Adipose tissue (tissue), 3 donors: Measurements from ENCODE around the gene CDCP1. TPM values are rescaled to one million over a fixed set of nuclear protein-coding genes. Genes with fewer than 3 reads are reported as not detected.

ENCODE experiments used
- H3K27ac ChIP-seq: one replicate; pipeline ENCODE4 v1.5.1; 2013; ENCODE audit warnings: low read depth, low read length
- WGBS, 3 donors: extraction: QIAGEN DNeasy Blood & Tissue Kit; methylation state at CpG; one replicate each; pipeline ENCODE4 v1.1.7; 2013; 5-methylcytosine and 5-hydroxymethylcytosine counted together
- polyA plus RNA-seq, 3 donors: library from polyadenylated mRNA; stranded (reverse); fragments of 200-250 nt; gene quantifications; one replicate each; pipeline ENCODE4 v1.2.3, GENCODE V29; 2013
- donor health status: healthy with polysubstance abuse.
- donor health status: Bipolar disorder and iron deficiency.
- donor health status: healthy.

CDCP1 gene
- polyA plus RNA-seq, 3 donors: 0.34 to 4.6 (median 1.8) TPM

DNA sequence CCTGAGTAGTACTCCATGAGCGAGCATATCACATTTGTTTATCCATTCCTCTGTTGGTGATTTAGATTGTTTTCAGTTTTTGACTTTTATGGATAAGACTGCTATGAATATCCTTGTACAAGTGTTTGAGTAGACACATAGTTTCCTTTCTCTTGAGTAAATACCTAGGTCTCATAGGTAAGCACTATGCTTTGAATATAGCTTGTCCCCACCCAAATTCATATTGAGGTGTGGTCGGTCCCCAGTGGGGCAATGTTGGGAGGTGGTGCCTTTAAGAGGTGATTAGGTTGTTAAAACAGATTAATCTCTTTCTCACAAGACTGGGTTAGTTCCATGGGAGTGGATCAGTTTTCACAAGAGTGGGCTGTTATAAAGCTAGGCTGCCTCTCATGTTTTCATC lies 42.8 kb downstream of the CDCP1 start:
- 87 to 97% (median 90%) methylated on average over 2 of the region's 2 CpGs for WGBS, 3 donors
- no peak overlapping the region for H3K27ac ChIP-seq

DNA sequence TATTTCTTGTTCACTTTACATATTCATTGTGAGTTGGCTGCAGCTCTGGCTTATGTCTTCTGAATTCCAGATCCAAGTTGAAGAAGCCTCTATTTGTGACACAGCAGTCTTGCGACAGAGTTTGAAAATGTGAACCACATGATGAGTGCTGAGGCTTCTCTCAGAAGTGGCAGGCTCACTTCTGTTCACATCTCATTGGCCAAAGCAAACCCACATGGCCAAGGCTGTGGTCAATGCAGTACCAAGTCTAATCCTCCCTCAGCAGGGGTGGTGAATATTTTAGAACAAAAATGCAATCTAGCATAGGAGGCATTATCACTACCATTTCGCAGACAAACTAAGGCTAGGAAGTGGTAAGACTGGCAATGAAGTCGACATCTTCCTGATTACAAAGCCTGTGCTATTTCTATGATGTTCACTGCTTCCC lies 45.2 kb downstream of the CDCP1 start:
- 63 to 89% (median 79%) methylated on average over 3 of the region's 3 CpGs for WGBS, 3 donors
- no peak overlapping the region for H3K27ac ChIP-seq

DNA sequence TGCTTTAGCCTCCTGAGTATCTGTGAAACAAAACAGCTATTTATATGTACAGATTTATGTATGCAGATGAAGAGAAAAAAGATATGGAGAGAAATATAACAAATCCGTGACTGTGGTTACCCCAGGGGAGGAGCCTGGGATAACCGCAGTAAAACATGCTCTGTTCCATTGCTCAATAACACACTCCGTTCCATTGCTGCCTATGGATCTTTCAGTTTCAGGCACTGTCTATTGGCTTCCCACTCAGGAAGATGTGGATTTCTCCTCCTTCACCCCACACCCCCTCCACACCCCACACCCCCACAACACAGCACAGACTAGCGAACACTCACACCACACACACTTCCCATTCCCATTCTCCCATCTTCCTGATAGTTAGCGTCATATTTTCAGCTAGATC lies 47.9 kb downstream of the CDCP1 start:
- WGBS, 3 donors: 63 to 92% (median 68%) methylated on average over 5 of the region's 5 CpGs

DNA sequence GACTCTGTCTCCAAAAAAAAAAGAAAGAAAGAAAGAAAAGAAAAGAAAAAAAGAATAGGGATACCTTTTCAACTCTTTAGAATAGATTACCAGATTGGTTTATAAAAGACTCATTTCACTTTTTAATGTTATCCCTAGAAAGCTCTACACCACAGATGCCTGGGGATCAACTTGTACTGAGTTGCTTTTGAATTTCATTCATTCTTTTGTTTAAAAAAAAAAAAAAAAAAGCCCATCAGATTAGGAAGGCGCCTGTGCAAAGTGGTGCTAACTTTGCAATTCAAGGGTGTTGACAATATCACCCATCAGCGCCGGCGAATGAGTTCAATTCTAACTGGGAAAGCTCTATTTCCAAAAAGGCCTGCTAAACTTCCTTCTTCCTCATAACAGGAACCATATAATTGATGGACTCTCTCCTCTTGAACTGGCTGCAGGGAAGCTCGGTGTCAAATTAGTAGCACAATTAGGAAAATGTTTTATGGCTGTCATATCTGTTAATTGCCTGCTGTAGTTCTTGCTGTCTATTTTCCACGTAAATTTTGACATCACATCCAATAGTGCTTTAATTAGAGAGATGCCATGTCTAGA lies 48.8 kb downstream of the CDCP1 start:
- 69 to 75% (median 71%) methylated on average over 6 of the region's 6 CpGs for WGBS, 3 donors
- no peak overlapping the region for H3K27ac ChIP-seq

More for the DNA sequence above, 47.9 kb downstream of the CDCP1 start:
- H3K27ac ChIP-seq: no peak overlapping the region

DNA sequence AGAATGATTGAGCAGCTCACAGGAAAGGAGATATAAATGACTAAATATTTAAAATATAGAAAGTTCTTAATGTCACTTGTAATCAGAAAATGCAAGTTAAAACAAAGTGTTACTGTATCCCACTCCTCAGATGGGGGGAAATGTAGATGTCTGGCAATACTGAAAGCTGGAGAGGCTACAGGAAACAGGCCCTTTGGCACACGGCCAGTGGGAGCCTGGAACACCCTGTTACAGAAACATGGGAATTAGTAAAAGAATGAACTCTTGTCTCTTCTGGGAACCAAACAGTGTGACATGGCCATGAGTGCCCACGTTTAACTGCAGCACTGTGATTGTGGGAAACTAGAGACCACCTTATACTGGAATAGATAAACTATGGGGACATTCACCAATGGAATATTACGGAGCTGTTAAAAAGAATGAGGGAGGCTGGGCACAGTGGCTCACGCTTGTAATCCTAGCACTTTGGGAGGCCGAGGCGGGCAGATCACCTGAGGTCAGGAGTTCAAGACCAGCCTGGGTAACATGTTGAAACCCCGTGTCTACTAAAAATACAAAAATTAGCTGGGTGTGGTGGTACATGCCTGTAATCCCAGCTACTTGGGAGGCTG lies 50.2 kb downstream of the CDCP1 start:
- no peak overlapping the region for H3K27ac ChIP-seq
- 77 to 81% (median 80%) methylated on average over 7 of the region's 7 CpGs for WGBS, 3 donors

- WGBS, 3 donors: 76 to 80% (median 78%) methylated on average over 8 of the region's 8 CpGs
- no peak overlapping the region for H3K27ac ChIP-seq
These were observed 53.0 kb downstream of the CDCP1 start for GRCh38 chr3:45093176-45093575.

DNA sequence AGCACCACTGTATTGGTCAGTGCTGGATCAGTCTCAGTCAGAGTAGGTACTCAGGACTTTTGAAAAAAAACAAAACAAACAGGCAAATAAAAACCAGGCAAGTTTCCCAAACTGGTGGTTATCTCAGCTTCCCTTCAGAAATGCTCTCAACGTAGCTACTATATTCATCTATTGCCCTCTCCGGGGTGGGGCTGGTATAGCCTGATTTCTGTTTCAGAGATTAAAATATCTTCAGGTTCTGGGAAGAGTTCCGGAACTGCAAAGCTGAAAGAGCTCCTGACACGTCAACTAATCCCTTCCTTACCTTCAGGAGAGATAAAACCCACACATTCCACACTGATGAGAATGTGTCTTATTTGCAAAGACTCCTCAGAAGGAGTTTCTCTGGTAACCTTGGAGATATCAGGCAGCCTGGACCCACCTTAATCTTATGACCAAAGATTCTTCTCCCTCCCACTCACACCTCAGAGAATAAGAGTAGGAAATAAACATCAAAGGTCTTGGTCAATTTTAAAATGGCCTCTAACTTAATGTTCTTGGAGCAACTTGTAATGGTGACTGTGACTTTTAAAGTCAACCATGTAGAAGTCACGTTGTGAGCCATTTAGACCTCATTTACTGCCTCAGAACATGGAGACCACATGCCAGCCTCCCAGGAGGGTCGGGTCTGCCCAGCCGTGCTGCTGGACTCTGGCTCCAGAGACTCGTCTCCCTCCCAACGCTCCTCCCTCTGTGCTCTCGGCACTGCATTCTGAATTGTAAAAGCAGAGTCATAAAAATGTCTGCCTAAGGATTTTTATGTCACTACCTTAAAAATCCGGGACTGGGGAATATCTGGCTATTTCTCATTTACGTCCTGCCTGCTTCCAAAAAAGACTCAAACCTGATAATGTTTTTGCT lies 53.8 kb downstream of the CDCP1 start:
- H3K27ac ChIP-seq: no peak overlapping the region
- WGBS, 3 donors: 45 to 56% (median 49%) methylated on average over 12 of the region's 12 CpGs

DNA sequence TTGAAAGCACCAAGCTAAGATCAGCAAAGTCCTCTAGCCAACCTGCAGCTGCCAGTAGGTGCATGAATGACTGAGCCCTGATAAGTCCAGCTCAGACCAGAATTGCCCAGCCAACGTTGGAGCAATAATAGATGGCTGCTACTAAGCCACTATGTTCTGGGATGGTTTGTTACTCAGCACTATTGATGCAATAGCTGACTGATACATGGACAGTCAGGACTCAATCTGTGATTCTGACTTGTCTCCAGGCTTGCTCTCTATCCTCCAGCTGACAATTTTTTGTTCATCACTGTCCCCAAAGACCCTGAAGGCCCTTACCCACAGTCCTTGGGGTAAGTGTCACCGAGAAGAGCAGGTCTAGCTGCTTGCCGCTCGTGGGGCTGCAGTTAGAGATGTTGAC lies 55.3 kb downstream of the CDCP1 start:
- H3K27ac ChIP-seq: no peak overlapping the region
- 86 to 93% (median 91%) methylated on average over 4 of the region's 4 CpGs for WGBS, 3 donors

- no peak overlapping the region for H3K27ac ChIP-seq
- WGBS, 3 donors: 25 to 78% (median 78%) methylated on average over 8 of the region's 8 CpGs
These were observed 57.4 kb downstream of the CDCP1 start for GRCh38 chr3:45088543-45089358.

DNA sequence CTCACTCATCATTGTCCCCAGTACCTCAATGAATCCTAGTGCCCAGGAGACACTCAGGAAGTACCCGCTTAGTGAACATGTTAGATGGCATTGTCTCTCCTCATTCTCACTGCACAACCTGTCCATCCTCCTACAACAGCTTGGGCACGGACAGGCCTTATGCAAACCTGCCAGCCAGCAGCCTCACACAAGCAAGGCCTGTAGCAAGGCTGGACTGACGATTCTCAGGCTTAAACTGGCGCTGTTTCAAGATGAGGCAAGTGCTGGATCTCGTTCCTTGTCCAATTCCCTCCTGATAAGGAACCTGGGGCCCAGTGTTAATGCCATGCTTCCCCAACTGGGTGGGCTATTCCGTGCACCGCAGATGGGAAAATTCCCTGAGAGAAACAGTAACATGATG lies 59.0 kb downstream of the CDCP1 start:
- no peak overlapping the region for H3K27ac ChIP-seq
- WGBS, 3 donors: 68 to 75% (median 68%) methylated on average over 7 of the region's 7 CpGs

DNA sequence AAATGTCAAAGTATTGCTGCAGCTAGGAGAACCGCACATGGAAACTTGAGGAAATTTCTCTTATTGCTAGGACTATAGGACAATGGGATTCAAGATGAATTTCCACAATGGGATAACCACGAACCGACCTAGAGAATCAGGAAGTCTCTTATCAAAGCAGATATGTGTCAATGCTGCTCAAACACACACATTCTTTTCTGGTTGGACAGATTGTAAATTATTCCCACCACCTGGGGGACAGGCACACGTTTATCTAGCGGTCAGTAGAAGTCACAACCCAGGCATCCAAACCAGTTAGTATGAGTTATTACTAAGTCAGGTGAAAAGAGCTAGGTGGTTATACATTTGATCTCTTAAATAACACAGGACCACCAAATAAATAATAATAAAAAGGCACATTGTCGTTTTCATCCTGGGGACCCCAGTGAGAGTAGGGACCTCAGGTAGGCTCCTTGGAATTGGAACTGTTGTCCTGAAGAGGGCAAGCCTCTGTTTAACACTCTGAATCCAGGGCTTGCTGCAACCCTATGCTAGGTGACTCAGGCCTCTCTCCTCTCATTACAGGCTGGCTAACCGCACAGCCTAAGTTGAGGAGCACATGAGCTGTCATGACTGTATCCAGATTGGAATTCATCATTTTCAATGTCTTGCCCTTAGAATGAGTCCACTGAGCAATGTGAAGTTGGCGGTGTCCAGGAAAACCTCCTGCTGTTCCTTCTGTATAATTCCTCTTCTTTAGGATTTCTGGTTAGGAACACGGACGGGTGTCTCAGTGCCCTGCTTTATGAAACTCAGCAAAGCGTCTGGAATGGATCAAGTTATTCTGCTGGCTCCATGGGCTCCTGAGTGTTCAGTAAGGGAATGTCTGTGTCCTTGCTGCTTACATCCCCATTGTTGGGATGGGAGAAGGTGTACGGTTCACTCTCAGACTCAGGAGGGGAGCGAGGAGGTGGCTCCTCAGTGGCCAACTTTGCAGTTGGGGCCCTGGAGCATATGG lies 61.1 kb downstream of the CDCP1 start:
- WGBS, 3 donors: 73 to 78% (median 75%) methylated on average over 13 of the region's 13 CpGs

GRCh38 chr3:45084361-45084760 lies 61.8 kb downstream of the CDCP1 start:
- H3K27ac ChIP-seq: no peak overlapping the region
- WGBS, 3 donors: 56 to 72% (median 58%) methylated on average over 1 of the region's 1 CpG

More for the DNA sequence above, 61.1 kb downstream of the CDCP1 start:
- no peak overlapping the region for H3K27ac ChIP-seq

GRCh38 chr3:45083023-45083422 lies 63.2 kb downstream of the CDCP1 start:
- no peak overlapping the region for H3K27ac ChIP-seq
- WGBS, 3 donors: 78 to 95% (median 85%) methylated on average over 6 of the region's 6 CpGs

DNA sequence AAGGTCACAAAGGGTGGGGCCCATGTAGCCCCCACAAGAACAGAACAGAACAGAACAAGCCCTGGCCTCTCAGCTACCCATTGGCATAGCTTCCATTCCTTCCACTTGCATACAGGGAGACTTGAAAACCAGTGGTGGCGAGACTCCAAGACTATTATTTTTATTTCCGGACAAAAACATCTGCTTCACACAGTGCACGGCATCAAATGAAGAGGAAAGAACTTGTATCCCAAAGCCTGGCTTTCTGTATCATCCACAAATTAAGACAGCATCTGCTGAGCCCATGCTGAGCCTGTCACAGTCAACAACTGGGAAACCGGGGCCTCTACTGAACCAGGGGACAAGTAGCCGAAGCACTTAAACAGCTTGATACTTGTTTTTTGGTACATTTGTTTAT lies 64.0 kb downstream of the CDCP1 start:
- no peak overlapping the region for H3K27ac ChIP-seq
- WGBS, 3 donors: 73 to 86% (median 77%) methylated on average over 5 of the region's 5 CpGs

DNA sequence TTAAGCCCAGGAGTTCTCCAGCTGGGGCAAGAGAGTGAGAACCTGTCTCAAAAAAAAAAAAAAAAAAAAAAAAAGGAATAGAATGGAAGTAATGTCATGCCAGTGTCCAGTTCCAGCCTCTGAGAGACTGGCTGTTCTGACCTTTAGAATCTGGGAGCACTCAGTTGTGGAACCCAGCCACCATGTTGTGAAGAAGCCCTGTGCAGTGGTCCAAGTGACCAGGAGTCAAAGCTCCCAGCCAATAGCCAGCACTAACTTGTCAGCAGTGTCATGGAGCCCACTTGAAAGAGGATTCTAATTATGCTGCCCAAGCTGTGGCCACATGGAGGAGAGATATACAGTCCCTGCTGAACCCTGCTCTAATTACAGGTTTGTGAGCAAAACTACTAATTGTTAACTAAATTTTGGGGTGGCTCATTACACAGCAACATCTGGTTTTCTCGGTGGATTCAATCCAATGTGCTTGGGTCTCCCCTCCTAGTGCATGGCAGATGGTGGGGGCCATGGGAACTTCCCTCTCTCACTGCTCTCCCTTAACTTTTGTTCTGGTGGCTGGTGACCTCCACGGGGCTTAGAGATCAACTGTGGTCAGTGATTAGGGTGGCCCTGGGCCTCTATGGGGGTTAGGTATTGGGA lies 64.6 kb downstream of the CDCP1 start:
- H3K27ac ChIP-seq: no peak overlapping the region
- WGBS, 3 donors: 83 to 92% (median 87%) methylated on average over 2 of the region's 2 CpGs

DNA sequence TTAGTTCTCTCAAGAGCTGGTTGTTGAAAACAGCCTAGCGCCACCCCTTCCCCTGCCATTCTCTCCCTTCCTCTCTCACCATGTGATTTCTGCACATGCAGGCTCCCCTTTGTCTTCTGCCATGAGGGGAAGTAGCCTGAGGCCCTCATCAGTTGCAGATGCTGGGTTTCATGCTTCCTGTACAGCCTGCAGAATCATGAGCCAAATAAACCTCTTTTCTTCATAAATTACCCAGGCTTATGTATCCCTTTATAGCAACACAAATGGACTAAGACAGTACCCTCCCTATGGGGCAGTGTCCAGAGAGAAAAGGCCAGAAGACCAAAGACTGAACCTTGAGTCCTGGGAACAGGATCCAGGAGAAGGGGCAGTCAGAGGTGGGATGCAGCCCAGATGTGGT lies 65.4 kb downstream of the CDCP1 start:
- no peak overlapping the region for H3K27ac ChIP-seq
- 85 to 100% (median 90%) methylated on average over 1 of the region's 1 CpG for WGBS, 3 donors

- WGBS, 3 donors: 33 to 86% (median 80%) methylated on average over 1 of the region's 1 CpG
- no peak overlapping the region for H3K27ac ChIP-seq
These were observed 66.5 kb downstream of the CDCP1 start for GRCh38 chr3:45079715-45080114.
